ENCODE measurements around the gene MGRN1. TPM values are rescaled to one million over a fixed set of nuclear protein-coding genes. Genes with fewer than 3 reads are reported as not detected.

MGRN1 gene
- total and polyA plus RNA-seq, 2 of the 13 experiments (the other 11 are each of a cell fraction or from before 2014, with no cell fraction given): 11.9 to 12.6 TPM

DNA sequence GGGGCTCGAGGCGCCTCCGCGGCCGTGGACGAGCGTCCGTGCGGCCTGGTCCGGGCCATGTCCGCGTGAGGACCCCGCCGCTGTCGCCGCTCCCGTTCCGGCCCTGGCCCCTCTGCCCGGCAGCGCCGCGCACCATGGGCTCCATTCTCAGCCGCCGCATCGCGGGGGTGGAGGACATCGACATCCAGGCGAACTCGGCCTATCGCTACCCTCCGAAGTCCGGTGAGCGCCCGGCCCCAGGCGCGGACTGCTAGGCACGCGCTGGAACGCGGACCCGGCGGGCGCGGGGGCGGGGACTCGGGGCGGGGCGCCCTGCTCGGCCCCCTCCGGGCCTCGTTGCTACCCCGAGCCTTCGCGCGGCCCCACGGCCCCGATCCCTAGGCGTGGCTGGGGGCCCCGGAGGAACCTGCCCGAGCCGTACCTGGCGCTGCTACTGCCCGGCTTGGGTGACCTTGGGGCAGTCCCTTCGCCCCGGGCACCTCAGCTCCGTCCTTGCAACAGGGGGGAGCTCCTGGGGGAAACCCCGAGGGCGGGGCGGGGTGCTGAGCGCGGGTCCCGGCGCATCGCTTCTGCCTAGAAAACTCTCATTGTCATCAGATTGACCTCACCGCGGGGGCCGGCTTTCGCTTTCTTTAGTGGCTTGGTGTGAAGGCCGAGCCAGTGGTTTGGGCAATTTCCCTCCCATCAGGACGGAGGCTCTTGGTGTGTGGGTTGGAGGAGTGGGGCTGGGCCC lies 367 bp downstream of the MGRN1 start (continued):
- TF ChIP-seq, protein P1, sequence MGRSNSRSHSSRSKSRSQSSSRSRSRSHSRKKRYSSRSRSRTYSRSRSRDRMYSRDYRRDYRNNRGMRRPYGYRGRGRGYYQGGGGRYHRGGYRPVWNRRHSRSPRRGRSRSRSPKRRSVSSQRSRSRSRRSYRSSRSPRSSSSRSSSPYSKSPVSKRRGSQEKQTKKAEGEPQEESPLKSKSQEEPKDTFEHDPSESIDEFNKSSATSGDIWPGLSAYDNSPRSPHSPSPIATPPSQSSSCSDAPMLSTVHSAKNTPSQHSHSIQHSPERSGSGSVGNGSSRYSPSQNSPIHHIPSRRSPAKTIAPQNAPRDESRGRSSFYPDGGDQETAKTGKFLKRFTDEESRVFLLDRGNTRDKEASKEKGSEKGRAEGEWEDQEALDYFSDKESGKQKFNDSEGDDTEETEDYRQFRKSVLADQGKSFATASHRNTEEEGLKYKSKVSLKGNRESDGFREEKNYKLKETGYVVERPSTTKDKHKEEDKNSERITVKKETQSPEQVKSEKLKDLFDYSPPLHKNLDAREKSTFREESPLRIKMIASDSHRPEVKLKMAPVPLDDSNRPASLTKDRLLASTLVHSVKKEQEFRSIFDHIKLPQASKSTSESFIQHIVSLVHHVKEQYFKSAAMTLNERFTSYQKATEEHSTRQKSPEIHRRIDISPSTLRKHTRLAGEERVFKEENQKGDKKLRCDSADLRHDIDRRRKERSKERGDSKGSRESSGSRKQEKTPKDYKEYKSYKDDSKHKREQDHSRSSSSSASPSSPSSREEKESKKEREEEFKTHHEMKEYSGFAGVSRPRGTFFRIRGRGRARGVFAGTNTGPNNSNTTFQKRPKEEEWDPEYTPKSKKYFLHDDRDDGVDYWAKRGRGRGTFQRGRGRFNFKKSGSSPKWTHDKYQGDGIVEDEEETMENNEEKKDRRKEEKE (IDR thresholded peaks at IDR 0.05): no peak
- TF ChIP-seq LCORL (IDR thresholded peaks at IDR 0.05) (no peak), LCORL (CRISPR knock-in tag; IDR thresholded peaks at IDR 0.05) (no peak), NCOA2 (CRISPR knock-in tag; IDR thresholded peaks at IDR 0.05) (peak; percentile 23; the same call in 1 of the 2 replicates), ZSCAN20 (CRISPR knock-in tag; IDR thresholded peaks at IDR 0.05; ENCODE audit: borderline replicate concordance) (peak; percentile 91; the same call in 1 of the 2 replicates), SAFB2 (CRISPR knock-in tag; IDR thresholded peaks at IDR 0.05; ENCODE audit: borderline replicate concordance, low read depth) (peak; percentile 5; the same call in 1 of the 2 replicates), SP1 (IDR thresholded peaks at IDR 0.05) (no peak), SP1 (CRISPR knock-in tag; IDR thresholded peaks at IDR 0.05) (no peak), ZNF703 (CRISPR knock-in tag; IDR thresholded peaks at IDR 0.05; ENCODE audit: borderline replicate concordance) (no peak), ISL2 (CRISPR knock-in tag; IDR thresholded peaks at IDR 0.05) (no peak), CHD2 (IDR thresholded peaks at IDR 0.05; ENCODE audit: low read depth, low read length) (no peak)
- TF ChIP-seq, protein P2, sequence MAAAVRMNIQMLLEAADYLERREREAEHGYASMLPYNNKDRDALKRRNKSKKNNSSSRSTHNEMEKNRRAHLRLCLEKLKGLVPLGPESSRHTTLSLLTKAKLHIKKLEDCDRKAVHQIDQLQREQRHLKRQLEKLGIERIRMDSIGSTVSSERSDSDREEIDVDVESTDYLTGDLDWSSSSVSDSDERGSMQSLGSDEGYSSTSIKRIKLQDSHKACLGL (CRISPR knock-in tag; IDR thresholded peaks at IDR 0.05): peak; percentile 81; the same call in 1 of the 2 replicates
- TF ChIP-seq, protein P3, sequence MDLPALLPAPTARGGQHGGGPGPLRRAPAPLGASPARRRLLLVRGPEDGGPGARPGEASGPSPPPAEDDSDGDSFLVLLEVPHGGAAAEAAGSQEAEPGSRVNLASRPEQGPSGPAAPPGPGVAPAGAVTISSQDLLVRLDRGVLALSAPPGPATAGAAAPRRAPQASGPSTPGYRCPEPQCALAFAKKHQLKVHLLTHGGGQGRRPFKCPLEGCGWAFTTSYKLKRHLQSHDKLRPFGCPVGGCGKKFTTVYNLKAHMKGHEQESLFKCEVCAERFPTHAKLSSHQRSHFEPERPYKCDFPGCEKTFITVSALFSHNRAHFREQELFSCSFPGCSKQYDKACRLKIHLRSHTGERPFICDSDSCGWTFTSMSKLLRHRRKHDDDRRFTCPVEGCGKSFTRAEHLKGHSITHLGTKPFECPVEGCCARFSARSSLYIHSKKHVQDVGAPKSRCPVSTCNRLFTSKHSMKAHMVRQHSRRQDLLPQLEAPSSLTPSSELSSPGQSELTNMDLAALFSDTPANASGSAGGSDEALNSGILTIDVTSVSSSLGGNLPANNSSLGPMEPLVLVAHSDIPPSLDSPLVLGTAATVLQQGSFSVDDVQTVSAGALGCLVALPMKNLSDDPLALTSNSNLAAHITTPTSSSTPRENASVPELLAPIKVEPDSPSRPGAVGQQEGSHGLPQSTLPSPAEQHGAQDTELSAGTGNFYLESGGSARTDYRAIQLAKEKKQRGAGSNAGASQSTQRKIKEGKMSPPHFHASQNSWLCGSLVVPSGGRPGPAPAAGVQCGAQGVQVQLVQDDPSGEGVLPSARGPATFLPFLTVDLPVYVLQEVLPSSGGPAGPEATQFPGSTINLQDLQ (CRISPR knock-in tag; IDR thresholded peaks at IDR 0.05): no peak
- TF ChIP-seq, protein P4, sequence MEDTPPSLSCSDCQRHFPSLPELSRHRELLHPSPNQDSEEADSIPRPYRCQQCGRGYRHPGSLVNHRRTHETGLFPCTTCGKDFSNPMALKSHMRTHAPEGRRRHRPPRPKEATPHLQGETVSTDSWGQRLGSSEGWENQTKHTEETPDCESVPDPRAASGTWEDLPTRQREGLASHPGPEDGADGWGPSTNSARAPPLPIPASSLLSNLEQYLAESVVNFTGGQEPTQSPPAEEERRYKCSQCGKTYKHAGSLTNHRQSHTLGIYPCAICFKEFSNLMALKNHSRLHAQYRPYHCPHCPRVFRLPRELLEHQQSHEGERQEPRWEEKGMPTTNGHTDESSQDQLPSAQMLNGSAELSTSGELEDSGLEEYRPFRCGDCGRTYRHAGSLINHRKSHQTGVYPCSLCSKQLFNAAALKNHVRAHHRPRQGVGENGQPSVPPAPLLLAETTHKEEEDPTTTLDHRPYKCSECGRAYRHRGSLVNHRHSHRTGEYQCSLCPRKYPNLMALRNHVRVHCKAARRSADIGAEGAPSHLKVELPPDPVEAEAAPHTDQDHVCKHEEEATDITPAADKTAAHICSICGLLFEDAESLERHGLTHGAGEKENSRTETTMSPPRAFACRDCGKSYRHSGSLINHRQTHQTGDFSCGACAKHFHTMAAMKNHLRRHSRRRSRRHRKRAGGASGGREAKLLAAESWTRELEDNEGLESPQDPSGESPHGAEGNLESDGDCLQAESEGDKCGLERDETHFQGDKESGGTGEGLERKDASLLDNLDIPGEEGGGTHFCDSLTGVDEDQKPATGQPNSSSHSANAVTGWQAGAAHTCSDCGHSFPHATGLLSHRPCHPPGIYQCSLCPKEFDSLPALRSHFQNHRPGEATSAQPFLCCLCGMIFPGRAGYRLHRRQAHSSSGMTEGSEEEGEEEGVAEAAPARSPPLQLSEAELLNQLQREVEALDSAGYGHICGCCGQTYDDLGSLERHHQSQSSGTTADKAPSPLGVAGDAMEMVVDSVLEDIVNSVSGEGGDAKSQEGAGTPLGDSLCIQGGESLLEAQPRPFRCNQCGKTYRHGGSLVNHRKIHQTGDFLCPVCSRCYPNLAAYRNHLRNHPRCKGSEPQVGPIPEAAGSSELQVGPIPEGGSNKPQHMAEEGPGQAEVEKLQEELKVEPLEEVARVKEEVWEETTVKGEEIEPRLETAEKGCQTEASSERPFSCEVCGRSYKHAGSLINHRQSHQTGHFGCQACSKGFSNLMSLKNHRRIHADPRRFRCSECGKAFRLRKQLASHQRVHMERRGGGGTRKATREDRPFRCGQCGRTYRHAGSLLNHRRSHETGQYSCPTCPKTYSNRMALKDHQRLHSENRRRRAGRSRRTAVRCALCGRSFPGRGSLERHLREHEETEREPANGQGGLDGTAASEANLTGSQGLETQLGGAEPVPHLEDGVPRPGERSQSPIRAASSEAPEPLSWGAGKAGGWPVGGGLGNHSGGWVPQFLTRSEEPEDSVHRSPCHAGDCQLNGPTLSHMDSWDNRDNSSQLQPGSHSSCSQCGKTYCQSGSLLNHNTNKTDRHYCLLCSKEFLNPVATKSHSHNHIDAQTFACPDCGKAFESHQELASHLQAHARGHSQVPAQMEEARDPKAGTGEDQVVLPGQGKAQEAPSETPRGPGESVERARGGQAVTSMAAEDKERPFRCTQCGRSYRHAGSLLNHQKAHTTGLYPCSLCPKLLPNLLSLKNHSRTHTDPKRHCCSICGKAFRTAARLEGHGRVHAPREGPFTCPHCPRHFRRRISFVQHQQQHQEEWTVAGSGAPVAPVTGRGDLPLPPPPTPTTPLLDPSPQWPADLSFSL (CRISPR knock-in tag; IDR thresholded peaks at IDR 0.05): no peak
- TF ChIP-seq, protein P5, sequence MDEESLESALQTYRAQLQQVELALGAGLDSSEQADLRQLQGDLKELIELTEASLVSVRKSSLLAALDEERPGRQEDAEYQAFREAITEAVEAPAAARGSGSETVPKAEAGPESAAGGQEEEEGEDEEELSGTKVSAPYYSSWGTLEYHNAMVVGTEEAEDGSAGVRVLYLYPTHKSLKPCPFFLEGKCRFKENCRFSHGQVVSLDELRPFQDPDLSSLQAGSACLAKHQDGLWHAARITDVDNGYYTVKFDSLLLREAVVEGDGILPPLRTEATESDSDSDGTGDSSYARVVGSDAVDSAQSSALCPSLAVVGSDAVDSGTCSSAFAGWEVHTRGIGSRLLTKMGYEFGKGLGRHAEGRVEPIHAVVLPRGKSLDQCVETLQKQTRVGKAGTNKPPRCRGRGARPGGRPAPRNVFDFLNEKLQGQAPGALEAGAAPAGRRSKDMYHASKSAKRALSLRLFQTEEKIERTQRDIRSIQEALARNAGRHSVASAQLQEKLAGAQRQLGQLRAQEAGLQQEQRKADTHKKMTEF (CRISPR knock-in tag; IDR thresholded peaks at IDR 0.05): no peak

Measured in HepG2 (cell line).